ENCODE data around the gene LINGO1. TPM values are rescaled to one million over a fixed set of nuclear protein-coding genes. Genes with fewer than 3 reads are reported as not detected.

Gene LINGO1
- total RNA-seq, 2 experiments from 2014 or later: not detected

- no peaks in the 10 kb centered on the region for H3K36me3 Mint-ChIP-seq (ENCODE audit: low read depth)
- peaks cover 3% of the 10 kb centered on the region for H3K27me3 Mint-ChIP-seq (ENCODE audit: low read depth)
- no peaks in the 10 kb centered on the region for H3K4me1 Mint-ChIP-seq (ENCODE audit: low read depth)
- no peak for DNase-seq
- POLR2A ChIA-PET: no interaction called here
- H3K4me3 Mint-ChIP-seq: no peak overlapping the region
- H3K27ac Mint-ChIP-seq: no peak overlapping the region
- CTCF ChIA-PET: no interaction called here
- ATAC-seq: no peak
- no peaks in the 10 kb centered on the region for H3K9me3 Mint-ChIP-seq (ENCODE audit: insufficient read depth)
Measured at GRCh38 chr15:77619883-77620282, 12.8 kb downstream of the LINGO1 start.

GRCh38 chr15:77617476-77618230 is 15.1 kb downstream of the LINGO1 start:
- H3K4me3 Mint-ChIP-seq: no peak overlapping the region
- no peaks in the 10 kb centered on the region for H3K27me3 Mint-ChIP-seq (ENCODE audit: low read depth)
- no peak for DNase-seq
- no peak overlapping the region for H3K27ac Mint-ChIP-seq
- ChIA-PET POLR2A (no interaction called here), CTCF (interaction anchor here (1.6 kb wide), 1 partner anchor 13 kb away, joined by 6 read pairs; no protein-coding TSS in a partner anchor)
- no peak for ATAC-seq
- no peaks in the 10 kb centered on the region for H3K4me1 Mint-ChIP-seq (ENCODE audit: low read depth)
- H3K36me3 Mint-ChIP-seq (ENCODE audit: low read depth): no peaks in the 10 kb centered on the region
- H3K9me3 Mint-ChIP-seq (ENCODE audit: insufficient read depth): no peaks in the 10 kb centered on the region

- H3K27me3 Mint-ChIP-seq (ENCODE audit: low read depth): no peaks in the 10 kb centered on the region
- H3K27ac Mint-ChIP-seq: no peak overlapping the region
- no peaks in the 10 kb centered on the region for H3K4me1 Mint-ChIP-seq (ENCODE audit: low read depth)
- ChIA-PET CTCF (no interaction called here), POLR2A (no interaction called here)
- DNase-seq (no peak), ATAC-seq (no peak)
- no peak overlapping the region for H3K4me3 Mint-ChIP-seq
- no peaks in the 10 kb centered on the region for H3K9me3 Mint-ChIP-seq (ENCODE audit: insufficient read depth)
- no peaks in the 10 kb centered on the region for H3K36me3 Mint-ChIP-seq (ENCODE audit: low read depth)
Measured at GRCh38 chr15:77616072-77616471, 16.6 kb downstream of the LINGO1 start.

GRCh38 chr15:77615472-77615871 is 17.2 kb downstream of the LINGO1 start:
- H3K4me1 Mint-ChIP-seq (ENCODE audit: low read depth): no peaks in the 10 kb centered on the region
- no peaks in the 10 kb centered on the region for H3K27me3 Mint-ChIP-seq (ENCODE audit: low read depth)
- ChIA-PET CTCF (no interaction called here), POLR2A (no interaction called here)
- H3K4me3 Mint-ChIP-seq: no peak overlapping the region
- no peak overlapping the region for H3K27ac Mint-ChIP-seq
- DNase-seq (no peak), ATAC-seq (no peak)
- H3K9me3 Mint-ChIP-seq (ENCODE audit: insufficient read depth): no peaks in the 10 kb centered on the region
- H3K36me3 Mint-ChIP-seq (ENCODE audit: low read depth): no peaks in the 10 kb centered on the region

GRCh38 chr15:77614251-77614806 is 18.4 kb downstream of the LINGO1 start:
- ChIA-PET CTCF (no interaction called here), POLR2A (no interaction called here)
- H3K27me3 Mint-ChIP-seq (ENCODE audit: low read depth): no peaks in the 10 kb centered on the region
- DNase-seq: no peak
- H3K4me3 Mint-ChIP-seq: no peak overlapping the region
- H3K27ac Mint-ChIP-seq: no peak overlapping the region
- H3K4me1 Mint-ChIP-seq (ENCODE audit: low read depth): no peaks in the 10 kb centered on the region
- no peaks in the 10 kb centered on the region for H3K36me3 Mint-ChIP-seq (ENCODE audit: low read depth)
- ATAC-seq: no peak
- H3K9me3 Mint-ChIP-seq (ENCODE audit: insufficient read depth): no peaks in the 10 kb centered on the region

GRCh38 chr15:77613814-77614213 is 18.9 kb downstream of the LINGO1 start:
- DNase-seq (no peak), ATAC-seq (no peak)
- no peak overlapping the region for H3K27ac Mint-ChIP-seq
- no peaks in the 10 kb centered on the region for H3K9me3 Mint-ChIP-seq (ENCODE audit: insufficient read depth)
- no peaks in the 10 kb centered on the region for H3K27me3 Mint-ChIP-seq (ENCODE audit: low read depth)
- H3K36me3 Mint-ChIP-seq (ENCODE audit: low read depth): no peaks in the 10 kb centered on the region
- H3K4me3 Mint-ChIP-seq: no peak overlapping the region
- H3K4me1 Mint-ChIP-seq (ENCODE audit: low read depth): no peaks in the 10 kb centered on the region
- POLR2A ChIA-PET: no interaction called here
- CTCF ChIA-PET: no interaction called here

GRCh38 chr15:77612958-77613601 is 19.6 kb downstream of the LINGO1 start:
- ChIA-PET CTCF (interaction anchor here (0.6 kb wide), 1 partner anchor 1813 kb away, joined by 3 read pairs; no protein-coding TSS in a partner anchor), POLR2A (no interaction called here)
- no peak for ATAC-seq
- no peaks in the 10 kb centered on the region for H3K9me3 Mint-ChIP-seq (ENCODE audit: insufficient read depth)
- H3K27me3 Mint-ChIP-seq (ENCODE audit: low read depth): no peaks in the 10 kb centered on the region
- DNase-seq: no peak
- no peaks in the 10 kb centered on the region for H3K36me3 Mint-ChIP-seq (ENCODE audit: low read depth)
- H3K27ac Mint-ChIP-seq: no peak overlapping the region
- no peaks in the 10 kb centered on the region for H3K4me1 Mint-ChIP-seq (ENCODE audit: low read depth)
- no peak overlapping the region for H3K4me3 Mint-ChIP-seq

- no peaks in the 10 kb centered on the region for H3K36me3 Mint-ChIP-seq (ENCODE audit: low read depth)
- ChIA-PET POLR2A (no interaction called here), CTCF (no interaction called here)
- ATAC-seq: no peak
- no peaks in the 10 kb centered on the region for H3K27me3 Mint-ChIP-seq (ENCODE audit: low read depth)
- H3K9me3 Mint-ChIP-seq (ENCODE audit: insufficient read depth): no peaks in the 10 kb centered on the region
- H3K27ac Mint-ChIP-seq: no peak overlapping the region
- DNase-seq: no peak
- H3K4me1 Mint-ChIP-seq (ENCODE audit: low read depth): no peaks in the 10 kb centered on the region
- H3K4me3 Mint-ChIP-seq: no peak overlapping the region
Measured at GRCh38 chr15:77611767-77612166, 20.9 kb downstream of the LINGO1 start.

- DNase-seq: no peak
- H3K9me3 Mint-ChIP-seq (ENCODE audit: insufficient read depth): no peaks in the 10 kb centered on the region
- no peaks in the 10 kb centered on the region for H3K36me3 Mint-ChIP-seq (ENCODE audit: low read depth)
- H3K27me3 Mint-ChIP-seq (ENCODE audit: low read depth): no peaks in the 10 kb centered on the region
- POLR2A ChIA-PET: interaction anchor here (0.6 kb wide), 1 partner anchor 1749 kb away, joined by 3 read pairs; no protein-coding TSS in a partner anchor
- no peak for ATAC-seq
- CTCF ChIA-PET: no interaction called here
- H3K4me1 Mint-ChIP-seq (ENCODE audit: low read depth): no peaks in the 10 kb centered on the region
- H3K4me3 Mint-ChIP-seq: no peak overlapping the region
- no peak overlapping the region for H3K27ac Mint-ChIP-seq
Measured at GRCh38 chr15:77610731-77611130, 22.0 kb downstream of the LINGO1 start.

GRCh38 chr15:77609558-77609957 is 23.2 kb downstream of the LINGO1 start:
- ChIA-PET CTCF (interaction anchor here (0.9 to 2.2 kb wide), 2 partner anchors 25 to 66 kb away, joined by 3 to 6 read pairs; no protein-coding TSS in a partner anchor), POLR2A (no interaction called here)
- Mint-ChIP-seq H3K4me1 (ENCODE audit: low read depth) (peaks cover 3% of the 10 kb centered on the region), H3K9me3 (ENCODE audit: insufficient read depth) (no peaks in the 10 kb centered on the region), H3K36me3 (ENCODE audit: low read depth) (no peaks in the 10 kb centered on the region), H3K27me3 (ENCODE audit: low read depth) (peaks cover 5% of the 10 kb centered on the region), H3K4me3 (no peak overlapping the region), H3K27ac (no peak overlapping the region)
- ATAC-seq: no peak
- no peak for DNase-seq

GRCh38 chr15:77608774-77609173 is 23.9 kb downstream of the LINGO1 start:
- DNase-seq (no peak), ATAC-seq (no peak)
- ChIA-PET CTCF (interaction anchor here (2.2 kb wide), 1 partner anchor 65 kb away, joined by 6 read pairs; no protein-coding TSS in a partner anchor), POLR2A (no interaction called here)
- Mint-ChIP-seq H3K36me3 (ENCODE audit: low read depth) (no peaks in the 10 kb centered on the region), H3K27ac (no peak overlapping the region), H3K9me3 (ENCODE audit: insufficient read depth) (no peaks in the 10 kb centered on the region), H3K4me3 (no peak overlapping the region), H3K4me1 (ENCODE audit: low read depth) (peaks cover 4% of the 10 kb centered on the region), H3K27me3 (ENCODE audit: low read depth) (peaks cover 6% of the 10 kb centered on the region)

- no peak overlapping the region for H3K27ac Mint-ChIP-seq
- peaks cover 6% of the 10 kb centered on the region for H3K27me3 Mint-ChIP-seq (ENCODE audit: low read depth)
- no peak for DNase-seq
- CTCF ChIA-PET: interaction anchor here (2.2 kb wide), 1 partner anchor 64 kb away, joined by 6 read pairs; no protein-coding TSS in a partner anchor
- no peaks in the 10 kb centered on the region for H3K36me3 Mint-ChIP-seq (ENCODE audit: low read depth)
- no peaks in the 10 kb centered on the region for H3K9me3 Mint-ChIP-seq (ENCODE audit: insufficient read depth)
- POLR2A ChIA-PET: no interaction called here
- H3K4me3 Mint-ChIP-seq: no peak overlapping the region
- no peak for ATAC-seq
- peaks cover 4% of the 10 kb centered on the region for H3K4me1 Mint-ChIP-seq (ENCODE audit: low read depth)
Measured at GRCh38 chr15:77607894-77608261, 24.8 kb downstream of the LINGO1 start.
